Tibial nerve (tissue), 4 donors: ENCODE results near the gene H2AZ2. TPM values are rescaled to one million over a fixed set of nuclear protein-coding genes. Genes with fewer than 3 reads are reported as not detected.

Experiments
- DNase-seq, 2 donors: peaks; one replicate each; pipeline ENCODE4 v3.0.0-alpha.2; 2019; ENCODE audit warnings: low spot score in 2 of 2
- H3K27ac ChIP-seq, 4 donors: fragments of 200-600 bp; sonication (generic) in 3 of 4; one replicate each; pipeline ENCODE4 v1.5.1; 2017 to 2019; ENCODE audit warnings: mild to moderate bottlenecking in 1 of 4
- H3K27me3 ChIP-seq, 2 donors: fragments of 200-600 bp; sonication (generic) in 1 of 2; one replicate each; pipeline versions ENCODE4 v1.5.1 to v1.6.0; 2017 to 2019
- H3K36me3 ChIP-seq, 3 donors: fragments of 200-600 bp; sonication (generic); one replicate each; pipeline ENCODE4 v1.5.1; 2018 to 2019
- H3K4me1 ChIP-seq, 4 donors: fragments of 200-600 bp; sonication (generic) in 3 of 4; one replicate each; pipeline ENCODE4 v1.5.1; 2017 to 2019
- H3K4me3 ChIP-seq, 4 donors: fragments of 200-600 bp; sonication (generic) in 3 of 4; one replicate each; pipeline ENCODE4 v1.5.1; 2017 to 2019; ENCODE audit warnings: mild to moderate bottlenecking in 1 of 4, moderate library complexity in 1 of 4
- H3K9me3 ChIP-seq, 4 donors: fragments of 200-600 bp; sonication (generic) in 3 of 4; one replicate each; pipeline ENCODE4 v1.5.1; 2017 to 2019
- CTCF ChIP-seq, 5 experiments: fragments of 200-600 bp in 3 of 5; fragments of 450-650 bp in 2 of 5; sonication (generic) in 3 of 5; IDR thresholded peaks; one replicate each; pipeline ENCODE4 v1.5.1; 2016 to 2019; ENCODE audit warnings: antibody characterized with exemption in 5 of 5, mild to moderate bottlenecking in 3 of 5, moderate library complexity in 2 of 5
- EP300 ChIP-seq, 2 donors: sonication (generic); formaldehyde crosslinking; IDR thresholded peaks; one replicate each; pipeline ENCODE4 v1.6.1; 2017; ENCODE audit warnings: antibody characterized with exemption in 2 of 2, mild to moderate bottlenecking in 1 of 2
- POLR2A ChIP-seq, 2 donors: fragments of 450-650 bp; IDR thresholded peaks; one replicate each; pipeline ENCODE4 v1.6.1; 2017; ENCODE audit warnings: antibody characterized with exemption in 2 of 2, mild to moderate bottlenecking in 2 of 2, moderate library complexity in 2 of 2
- WGBS, 2 donors: methylation state at CpG; one replicate each; pipeline ENCODE4 v1.1.5; 2018; 5-methylcytosine and 5-hydroxymethylcytosine counted together
- total RNA-seq, 4 donors: library from RNA; depleted of rRNA; stranded (reverse); fragments of >200 nt; gene quantifications; one replicate each; pipeline ENCODE4 v1.1.0, GENCODE V29; 2016

Gene H2AZ2
- total RNA-seq, 4 donors from 2014 or later: 97.5 to 136 (median 126) TPM

- WGBS, 2 donors: 42 to 43% methylated on average over 2 of the region's 2 CpGs
These were observed 43.5 kb upstream of the H2AZ2 start for GRCh38 chr7:44891372-44891771.

GRCh38 chr7:44889086-44889781 lies 41.3 kb upstream of the H2AZ2 start:
- DNase-seq: no peak
- WGBS, 2 donors: 80 to 86% methylated on average over 5 of the region's 5 CpGs
- no peaks in the 10 kb centered on the region for H3K36me3 ChIP-seq
- no peaks in the 10 kb centered on the region for H3K27me3 ChIP-seq
- no peak overlapping the region for H3K4me3 ChIP-seq
- H3K4me1 ChIP-seq: peaks cover 0 to 13% (median 5%) of the 10 kb centered on the region in 4 donors
- no peak overlapping the region for H3K27ac ChIP-seq
- TF ChIP-seq POLR2A (IDR thresholded peaks at IDR 0.05) (no peak), CTCF (IDR thresholded peaks at IDR 0.05) (no peak), EP300 (IDR thresholded peaks at IDR 0.05) (no peak)
- no peaks in the 10 kb centered on the region for H3K9me3 ChIP-seq

More at GRCh38 chr7:44891372-44891771, 43.5 kb upstream of the H2AZ2 start:
- Histone ChIP-seq H3K4me1 (peaks cover 0 to 3% (median 2%) of the 10 kb centered on the region in 4 donors), H3K4me3 (no peak overlapping the region), H3K27me3 (no peaks in the 10 kb centered on the region), H3K27ac (no peak overlapping the region), H3K9me3 (no peaks in the 10 kb centered on the region), H3K36me3 (no peaks in the 10 kb centered on the region)
- DNase-seq: no peak
- no peak for TF ChIP-seq POLR2A (IDR thresholded peaks at IDR 0.05)
- no peak for TF ChIP-seq EP300 (IDR thresholded peaks at IDR 0.05)
- no peak for TF ChIP-seq CTCF (IDR thresholded peaks at IDR 0.05)

GRCh38 chr7:44887293-44887692 lies 39.4 kb upstream of the H2AZ2 start:
- Histone ChIP-seq H3K27ac (peak overlapping the region in 1 of 4 donors; percentile 25), H3K4me1 (peaks cover 0 to 32% (median 24%) of the 10 kb centered on the region in 4 donors), H3K27me3 (no peaks in the 10 kb centered on the region), H3K4me3 (no peak overlapping the region), H3K36me3 (peaks cover 0 to 6% (median 0%) of the 10 kb centered on the region in 3 donors), H3K9me3 (no peaks in the 10 kb centered on the region)
- 82 to 90% methylated on average over 6 of the region's 6 CpGs for WGBS, 2 donors
- TF ChIP-seq POLR2A (IDR thresholded peaks at IDR 0.05) (no peak), CTCF (IDR thresholded peaks at IDR 0.05) (no peak), EP300 (IDR thresholded peaks at IDR 0.05) (no peak)
- no peak for DNase-seq

- peak within 1 kb of the TSS; percentile 95 to 100 (median 96) for H3K27ac ChIP-seq
- H3K4me1 ChIP-seq: peaks cover 3 to 49% (median 40%) of the 10 kb centered on the region in 4 donors
- no peaks in the 10 kb centered on the region for H3K27me3 ChIP-seq
- peaks cover 0 to 6% (median 0%) of the 10 kb centered on the region in 3 donors for H3K36me3 ChIP-seq
- H3K4me3 ChIP-seq: peak within 1 kb of the TSS; percentile 77 to 93 (median 90)
- H3K9me3 ChIP-seq: no peaks in the 10 kb centered on the region
- TF ChIP-seq POLR2A (IDR thresholded peaks at IDR 0.05): peak; percentile 90 to 100
- TF ChIP-seq CTCF (IDR thresholded peaks at IDR 0.05): peak in 1 of 5 experiments; percentile 31
- peak in 1 of 2 donors; percentile 98 for TF ChIP-seq EP300 (IDR thresholded peaks at IDR 0.05)
- DNase-seq: peak; percentile 91
- 1 to 2% methylated on average over 22 to 44 of the region's 72 CpGs for WGBS, 2 donors
These were observed 37.8 kb upstream of the H2AZ2 start, which contains the start of gene PURB for GRCh38 chr7:44885394-44886317. PURB (minus strand) TSS chr7:44885530; CDS start chr7:44885348, 182 bp downstream.
